C4-2B (cell line): Measurements from ENCODE around the gene SKP2.

Source experiments
- H3K27ac ChIP-seq: fragments of 450-650 bp; 2 replicates; pipeline ENCODE4 v1.5.1; 2017
- ZFX ChIP-seq: fragments of 450-650 bp; IDR thresholded peaks from 2 replicates; pipeline ENCODE4 v1.6.1; 2017
- TF ChIP-seq, protein P1 (sequence below): fragments of 450-650 bp; conservative IDR thresholded peaks from 2 replicates; pipeline ENCODE4 v1.5.1; 2017; ENCODE audit warnings: mild to moderate bottlenecking

Gene SKP2

GRCh38 chr5:36152324-36153297 lies 700 bp downstream of the SKP2 start:
- TF ChIP-seq, protein P1, sequence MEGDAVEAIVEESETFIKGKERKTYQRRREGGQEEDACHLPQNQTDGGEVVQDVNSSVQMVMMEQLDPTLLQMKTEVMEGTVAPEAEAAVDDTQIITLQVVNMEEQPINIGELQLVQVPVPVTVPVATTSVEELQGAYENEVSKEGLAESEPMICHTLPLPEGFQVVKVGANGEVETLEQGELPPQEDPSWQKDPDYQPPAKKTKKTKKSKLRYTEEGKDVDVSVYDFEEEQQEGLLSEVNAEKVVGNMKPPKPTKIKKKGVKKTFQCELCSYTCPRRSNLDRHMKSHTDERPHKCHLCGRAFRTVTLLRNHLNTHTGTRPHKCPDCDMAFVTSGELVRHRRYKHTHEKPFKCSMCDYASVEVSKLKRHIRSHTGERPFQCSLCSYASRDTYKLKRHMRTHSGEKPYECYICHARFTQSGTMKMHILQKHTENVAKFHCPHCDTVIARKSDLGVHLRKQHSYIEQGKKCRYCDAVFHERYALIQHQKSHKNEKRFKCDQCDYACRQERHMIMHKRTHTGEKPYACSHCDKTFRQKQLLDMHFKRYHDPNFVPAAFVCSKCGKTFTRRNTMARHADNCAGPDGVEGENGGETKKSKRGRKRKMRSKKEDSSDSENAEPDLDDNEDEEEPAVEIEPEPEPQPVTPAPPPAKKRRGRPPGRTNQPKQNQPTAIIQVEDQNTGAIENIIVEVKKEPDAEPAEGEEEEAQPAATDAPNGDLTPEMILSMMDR = no peak
- TF ChIP-seq ZFX = peak; percentile 65
- H3K27ac ChIP-seq = peak overlapping the region; percentile 74

DNA sequence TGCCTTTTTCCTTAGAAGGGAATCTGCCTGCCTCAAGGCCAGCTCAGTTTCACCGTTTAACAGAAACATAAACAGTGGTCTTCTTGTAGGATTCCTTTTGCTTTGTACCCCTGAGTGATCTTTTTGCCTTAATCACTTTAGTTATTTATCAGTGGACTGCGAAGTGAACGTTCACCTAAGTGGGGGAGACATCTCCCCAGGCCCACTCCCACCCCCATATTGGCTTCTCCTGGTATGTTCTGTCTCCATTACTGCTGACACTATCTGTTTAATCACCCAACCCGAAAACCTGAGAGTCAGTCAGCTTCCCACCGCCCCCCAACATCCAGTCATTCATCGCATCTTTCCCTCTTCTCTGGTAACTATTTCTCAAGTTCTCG lies 1.4 kb downstream of the SKP2 start:
- TF ChIP-seq ZFX = no peak
- TF ChIP-seq, protein P1 = no peak
- H3K27ac ChIP-seq = no peak overlapping the region

GRCh38 chr5:36153726-36154125 lies 1.8 kb downstream of the SKP2 start:
- TF ChIP-seq ZFX = no peak
- no peak overlapping the region for H3K27ac ChIP-seq

- H3K27ac ChIP-seq = no peak overlapping the region
- TF ChIP-seq ZFX = no peak
- TF ChIP-seq, protein P1 = no peak
These were observed 3.4 kb downstream of the SKP2 start for GRCh38 chr5:36155291-36155690.

DNA sequence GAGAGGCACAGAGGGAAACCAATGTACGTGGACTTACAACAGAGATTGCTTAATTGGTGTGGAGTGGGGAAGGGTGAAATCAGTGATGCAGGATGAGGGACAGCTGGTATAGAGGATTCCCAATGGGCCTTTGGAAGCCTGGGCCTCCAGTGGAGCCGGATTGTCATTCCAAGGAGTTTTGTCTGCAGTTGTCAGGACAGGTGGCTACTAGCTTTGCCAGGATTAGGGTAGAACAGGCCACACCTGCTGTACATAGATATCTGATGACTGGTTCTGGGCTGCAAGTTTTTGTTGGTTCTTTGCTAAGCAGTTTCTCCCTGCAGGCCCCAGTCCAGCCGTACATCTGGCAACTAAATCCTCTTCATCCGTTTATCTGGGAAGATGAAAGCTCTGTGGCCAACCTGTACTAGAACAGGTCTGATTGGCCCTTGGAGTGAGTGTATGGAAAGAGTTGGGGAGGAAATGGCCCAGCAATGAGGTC lies 4.2 kb downstream of the SKP2 start:
- H3K27ac ChIP-seq = no peak overlapping the region
- TF ChIP-seq, protein P1 = no peak
- TF ChIP-seq ZFX = no peak

GRCh38 chr5:36156619-36157018 lies 4.7 kb downstream of the SKP2 start:
- TF ChIP-seq, protein P1 = no peak
- no peak for TF ChIP-seq ZFX
- H3K27ac ChIP-seq = no peak overlapping the region

GRCh38 chr5:36158144-36158543 lies 6.2 kb downstream of the SKP2 start:
- H3K27ac ChIP-seq = no peak overlapping the region
- TF ChIP-seq ZFX = no peak
- TF ChIP-seq, protein P1 = no peak

DNA sequence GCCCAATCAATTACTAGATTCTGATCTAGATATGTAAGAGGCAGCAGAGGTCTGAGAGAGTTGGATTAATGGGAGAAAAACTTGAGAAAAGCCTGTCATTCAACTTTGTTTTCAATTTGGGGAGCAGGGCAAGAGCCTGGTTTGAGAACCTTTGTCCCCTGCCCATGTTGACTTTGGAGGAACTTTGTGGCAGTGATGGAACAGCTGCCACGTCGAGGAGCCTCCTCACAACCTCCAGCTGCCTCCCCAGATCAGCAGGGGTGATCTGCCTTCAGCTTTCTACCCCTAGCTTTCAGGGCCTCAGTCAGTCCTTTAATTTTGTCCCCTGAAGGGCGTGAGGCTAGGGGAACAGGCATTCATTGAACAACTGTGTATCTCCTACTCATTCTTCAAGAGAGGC lies 8.7 kb downstream of the SKP2 start:
- TF ChIP-seq, protein P1 = no peak
- TF ChIP-seq ZFX = no peak
- no peak overlapping the region for H3K27ac ChIP-seq
